Measurements from ENCODE around the gene LSAMP. TPM values are rescaled to one million over a fixed set of nuclear protein-coding genes. Genes with fewer than 3 reads are reported as not detected.

Gene LSAMP
- total and polyA plus RNA-seq, 2 of the 13 experiments (the other 11 are each of a cell fraction or from before 2014, with no cell fraction given) = not detected

- TF ChIP-seq ZNF574 (CRISPR knock-in tag; IDR thresholded peaks at IDR 0.05) (no peak), ZNF569 (CRISPR knock-in tag; IDR thresholded peaks at IDR 0.05; ENCODE audit: borderline replicate concordance) (no peak), HOXA3 (CRISPR knock-in tag; IDR thresholded peaks at IDR 0.05) (no peak), ZNF263 (CRISPR knock-in tag; IDR thresholded peaks at IDR 0.05) (no peak)
Observed at GRCh38 chr3:116111765-116112164, 333.5 kb downstream of the LSAMP start (continued).

- Histone ChIP-seq H3K79me2 (ENCODE audit: insufficient read depth, low read length) (no peaks in the 10 kb centered on the region), H2AFZ (ENCODE audit: low read length) (no peak overlapping the region), H4K20me1 (ENCODE audit: insufficient read depth, low read length) (no peaks in the 10 kb centered on the region), H3K4me3 (replicated peaks in 1 of 3; ENCODE audit: insufficient read depth in 1 of 3, low read depth in 2 of 3, low read length in 3 of 3) (no peak overlapping the region), H3K27me3 (ENCODE audit: control insufficient read depth in 1 of 2, insufficient read depth in 2 of 2, low read length in 2 of 2) (no peaks in the 10 kb centered on the region), H3K4me1 (ENCODE audit: insufficient read depth, low read length) (no peaks in the 10 kb centered on the region), H3K9ac (ENCODE audit: insufficient read depth, low read depth, low read length) (no peak overlapping the region), H3K9me3 (ENCODE audit: low read length) (no peaks in the 10 kb centered on the region), H3K36me3 (replicated peaks in 1 of 2; ENCODE audit: control insufficient read depth in 1 of 2, insufficient read depth in 2 of 2, low read length in 2 of 2) (no peaks in the 10 kb centered on the region), H3K4me2 (ENCODE audit: low read depth, low read length) (no peak overlapping the region), H3K27ac (ENCODE audit: extremely low read length, insufficient read depth, low read length) (no peak overlapping the region)
- 10% methylated on average over 4 of the region's 4 CpGs for WGBS (ENCODE audit: low lambda C conversion rate)
- ChIA-PET POLR2A (no interaction called here), CTCF (ENCODE audit: low intra/inter-chr PET ratio, low total read pairs) (no interaction called here)
- in situ Hi-C loops (cut with HindIII; ENCODE audit: extremely low pct_ligation_motif_present, low pct_unique_long_range_greater_than_20kb) (no loop called here), intact Hi-C loops (cut with micrococcal nuclease; ENCODE audit: unreplicated experiment) (no loop called here)
- FAIRE-seq = no peak
- no TSS peak for BruUV-seq (replicated peaks)
- ATAC-seq = no peak
- no peak for DNase-seq (ENCODE audit: low spot score)
- TF ChIP-seq RORA (CRISPR knock-in tag; IDR thresholded peaks at IDR 0.05) (no peak), FOXM1 (CRISPR knock-in tag; IDR thresholded peaks at IDR 0.05) (no peak), PITX1 (CRISPR knock-in tag; IDR thresholded peaks at IDR 0.05) (no peak), ZNF367 (CRISPR knock-in tag; IDR thresholded peaks at IDR 0.05; ENCODE audit: borderline replicate concordance) (no peak), FOXK2 (IDR thresholded peaks at IDR 0.05) (no peak), BCL3 (CRISPR knock-in tag; IDR thresholded peaks at IDR 0.05) (no peak), ZNF317 (CRISPR knock-in tag; IDR thresholded peaks at IDR 0.05) (no peak), ZNF556 (CRISPR knock-in tag; IDR thresholded peaks at IDR 0.05; ENCODE audit: borderline replicate concordance) (no peak), ARID4A (CRISPR knock-in tag; IDR thresholded peaks at IDR 0.05; ENCODE audit: borderline replicate concordance) (no peak), ZMYM4 (CRISPR knock-in tag; IDR thresholded peaks at IDR 0.05) (no peak), NCOA1 (CRISPR knock-in tag; IDR thresholded peaks at IDR 0.05) (no peak), TEAD2 (CRISPR knock-in tag; IDR thresholded peaks at IDR 0.05) (no peak)
Observed at GRCh38 chr3:116103868-116104530, 341.3 kb downstream of the LSAMP start.

Measured in HepG2 (cell line).